ENCODE measurements around the gene WDR18.

Gene WDR18

GRCh38 chr19:1026783-1027649 is 42.9 kb downstream of the WDR18 start:
- Histone ChIP-seq H3K27me3 (ENCODE audit: insufficient read depth, poor library complexity, severe bottlenecking) (no peaks in the 10 kb centered on the region), H3K27ac (replicated peaks) (peak overlapping the region; percentile 96), H3K4me3 (replicated peaks; ENCODE audit: insufficient read depth, low read length) (peak overlapping the region; percentile 75)
- no peak; the same call in 1 of the 2 replicates for TF ChIP-seq POLR2AphosphoS5 (IDR thresholded peaks at IDR 0.05; ENCODE audit: low read depth)
- no peak for TF ChIP-seq GABPA (IDR thresholded peaks at IDR 0.05; ENCODE audit: low read depth)
- TF ChIP-seq SPI1 (IDR thresholded peaks at IDR 0.05; ENCODE audit: borderline replicate concordance, low read depth): peak; percentile 91
- TF ChIP-seq CTCF (IDR thresholded peaks at IDR 0.05; ENCODE audit: insufficient read depth, low read length): no peak
- TF ChIP-seq REST (IDR thresholded peaks at IDR 0.05; ENCODE audit: insufficient replicate concordance, low read depth): no peak
- DNase-seq (ENCODE audit: low read depth in 1 of 2, low spot score in 1 of 2): peak in 1 of 2 experiments; percentile 55

- no peak for DNase-seq (ENCODE audit: low read depth in 1 of 2, low spot score in 1 of 2)
- H3K4me3 ChIP-seq (replicated peaks; ENCODE audit: insufficient read depth, low read length): peak overlapping the region; percentile 75
- H3K27me3 ChIP-seq (ENCODE audit: insufficient read depth, poor library complexity, severe bottlenecking): no peaks in the 10 kb centered on the region
- TF ChIP-seq GABPA (IDR thresholded peaks at IDR 0.05; ENCODE audit: low read depth) (no peak), SPI1 (IDR thresholded peaks at IDR 0.05; ENCODE audit: borderline replicate concordance, low read depth) (no peak), POLR2AphosphoS5 (IDR thresholded peaks at IDR 0.05; ENCODE audit: low read depth) (no peak)
- H3K27ac ChIP-seq (replicated peaks): peak overlapping the region; percentile 96
Observed at GRCh38 chr19:1027650-1028061, 43.5 kb downstream of the WDR18 start.

GRCh38 chr19:1028062-1028926 is 44.1 kb downstream of the WDR18 start:
- peak overlapping the region; percentile 75 for H3K4me3 ChIP-seq (replicated peaks; ENCODE audit: insufficient read depth, low read length)
- DNase-seq (ENCODE audit: low read depth in 1 of 2, low spot score in 1 of 2): peak; percentile 59
- no peaks in the 10 kb centered on the region for H3K27me3 ChIP-seq (ENCODE audit: insufficient read depth, poor library complexity, severe bottlenecking)
- H3K27ac ChIP-seq (replicated peaks): peak overlapping the region; percentile 96
- TF ChIP-seq POLR2AphosphoS5 (IDR thresholded peaks at IDR 0.05; ENCODE audit: low read depth): no peak
- peak; percentile 60 for TF ChIP-seq GABPA (IDR thresholded peaks at IDR 0.05; ENCODE audit: low read depth)
- peak; percentile 17; the same call in 1 of the 2 replicates for TF ChIP-seq SPI1 (IDR thresholded peaks at IDR 0.05; ENCODE audit: borderline replicate concordance, low read depth)

- no peak for DNase-seq (ENCODE audit: low read depth in 1 of 2, low spot score in 1 of 2)
- no peak overlapping the region for H3K27ac ChIP-seq (replicated peaks)
Observed at GRCh38 chr19:1032264-1032867, 48.2 kb downstream of the WDR18 start.

More at GRCh38 chr19:1032264-1032867, 48.2 kb downstream of the WDR18 start:
- Histone ChIP-seq H3K27me3 (ENCODE audit: insufficient read depth, poor library complexity, severe bottlenecking) (no peaks in the 10 kb centered on the region), H3K4me3 (replicated peaks; ENCODE audit: insufficient read depth, low read length) (no peak overlapping the region)
- TF ChIP-seq CTCF (IDR thresholded peaks at IDR 0.05; ENCODE audit: insufficient read depth, low read length) (no peak), POLR2AphosphoS5 (IDR thresholded peaks at IDR 0.05; ENCODE audit: low read depth) (no peak), SPI1 (IDR thresholded peaks at IDR 0.05; ENCODE audit: borderline replicate concordance, low read depth) (no peak), GABPA (IDR thresholded peaks at IDR 0.05; ENCODE audit: low read depth) (no peak), REST (IDR thresholded peaks at IDR 0.05; ENCODE audit: insufficient replicate concordance, low read depth) (no peak)

Data from HL-60 (cell line).